ENCODE data around the gene HSPBAP1.

The HSPBAP1 gene

GRCh38 chr3:122777563-122777962 lies 16.1 kb downstream of the HSPBAP1 start:
- no peak for ATAC-seq
- no peak for TF ChIP-seq ISL1 (CRISPR knock-in tag; IDR thresholded peaks at IDR 0.05)
- no peak for TF ChIP-seq OSR1 (CRISPR knock-in tag; IDR thresholded peaks at IDR 0.05)
- TF ChIP-seq, protein P1, sequence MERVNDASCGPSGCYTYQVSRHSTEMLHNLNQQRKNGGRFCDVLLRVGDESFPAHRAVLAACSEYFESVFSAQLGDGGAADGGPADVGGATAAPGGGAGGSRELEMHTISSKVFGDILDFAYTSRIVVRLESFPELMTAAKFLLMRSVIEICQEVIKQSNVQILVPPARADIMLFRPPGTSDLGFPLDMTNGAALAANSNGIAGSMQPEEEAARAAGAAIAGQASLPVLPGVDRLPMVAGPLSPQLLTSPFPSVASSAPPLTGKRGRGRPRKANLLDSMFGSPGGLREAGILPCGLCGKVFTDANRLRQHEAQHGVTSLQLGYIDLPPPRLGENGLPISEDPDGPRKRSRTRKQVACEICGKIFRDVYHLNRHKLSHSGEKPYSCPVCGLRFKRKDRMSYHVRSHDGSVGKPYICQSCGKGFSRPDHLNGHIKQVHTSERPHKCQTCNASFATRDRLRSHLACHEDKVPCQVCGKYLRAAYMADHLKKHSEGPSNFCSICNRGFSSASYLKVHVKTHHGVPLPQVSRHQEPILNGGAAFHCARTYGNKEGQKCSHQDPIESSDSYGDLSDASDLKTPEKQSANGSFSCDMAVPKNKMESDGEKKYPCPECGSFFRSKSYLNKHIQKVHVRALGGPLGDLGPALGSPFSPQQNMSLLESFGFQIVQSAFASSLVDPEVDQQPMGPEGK (CRISPR knock-in tag; IDR thresholded peaks at IDR 0.05; ENCODE audit: borderline replicate concordance), result no peak
- TF ChIP-seq, protein P2, sequence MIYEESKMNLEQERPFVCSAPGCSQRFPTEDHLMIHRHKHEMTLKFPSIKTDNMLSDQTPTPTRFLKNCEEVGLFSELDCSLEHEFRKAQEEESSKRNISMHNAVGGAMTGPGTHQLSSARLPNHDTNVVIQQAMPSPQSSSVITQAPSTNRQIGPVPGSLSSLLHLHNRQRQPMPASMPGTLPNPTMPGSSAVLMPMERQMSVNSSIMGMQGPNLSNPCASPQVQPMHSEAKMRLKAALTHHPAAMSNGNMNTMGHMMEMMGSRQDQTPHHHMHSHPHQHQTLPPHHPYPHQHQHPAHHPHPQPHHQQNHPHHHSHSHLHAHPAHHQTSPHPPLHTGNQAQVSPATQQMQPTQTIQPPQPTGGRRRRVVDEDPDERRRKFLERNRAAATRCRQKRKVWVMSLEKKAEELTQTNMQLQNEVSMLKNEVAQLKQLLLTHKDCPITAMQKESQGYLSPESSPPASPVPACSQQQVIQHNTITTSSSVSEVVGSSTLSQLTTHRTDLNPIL (CRISPR knock-in tag; IDR thresholded peaks at IDR 0.05; ENCODE audit: low read depth), result no peak
- TF ChIP-seq PPARA (CRISPR knock-in tag; IDR thresholded peaks at IDR 0.05; ENCODE audit: borderline replicate concordance), result no peak
- no peak for TF ChIP-seq ZFP3 (CRISPR knock-in tag; IDR thresholded peaks at IDR 0.05)
- no peak for TF ChIP-seq TCF4 (CRISPR knock-in tag; IDR thresholded peaks at IDR 0.05; ENCODE audit: borderline replicate concordance)
- TF ChIP-seq TOX (CRISPR knock-in tag; IDR thresholded peaks at IDR 0.05; ENCODE audit: borderline replicate concordance), result no peak
- no peak for TF ChIP-seq GLIS3 (CRISPR knock-in tag; IDR thresholded peaks at IDR 0.05)
- TF ChIP-seq CSDC2 (CRISPR knock-in tag; IDR thresholded peaks at IDR 0.05), result no peak
- TF ChIP-seq ESRRG (CRISPR knock-in tag; IDR thresholded peaks at IDR 0.05), result no peak
- TF ChIP-seq ZNF565 (CRISPR knock-in tag; conservative IDR thresholded peaks at IDR 0.05; ENCODE audit: low read depth), result no peak
- no peak for TF ChIP-seq ZC3H10 (CRISPR knock-in tag; IDR thresholded peaks at IDR 0.05)
- TF ChIP-seq, protein P3, sequence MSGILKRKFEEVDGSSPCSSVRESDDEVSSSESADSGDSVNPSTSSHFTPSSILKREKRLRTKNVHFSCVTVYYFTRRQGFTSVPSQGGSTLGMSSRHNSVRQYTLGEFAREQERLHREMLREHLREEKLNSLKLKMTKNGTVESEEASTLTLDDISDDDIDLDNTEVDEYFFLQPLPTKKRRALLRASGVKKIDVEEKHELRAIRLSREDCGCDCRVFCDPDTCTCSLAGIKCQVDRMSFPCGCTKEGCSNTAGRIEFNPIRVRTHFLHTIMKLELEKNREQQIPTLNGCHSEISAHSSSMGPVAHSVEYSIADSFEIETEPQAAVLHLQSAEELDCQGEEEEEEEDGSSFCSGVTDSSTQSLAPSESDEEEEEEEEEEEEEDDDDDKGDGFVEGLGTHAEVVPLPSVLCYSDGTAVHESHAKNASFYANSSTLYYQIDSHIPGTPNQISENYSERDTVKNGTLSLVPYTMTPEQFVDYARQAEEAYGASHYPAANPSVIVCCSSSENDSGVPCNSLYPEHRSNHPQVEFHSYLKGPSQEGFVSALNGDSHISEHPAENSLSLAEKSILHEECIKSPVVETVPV (CRISPR knock-in tag; IDR thresholded peaks at IDR 0.05), result no peak
- TF ChIP-seq ZFP30 (CRISPR knock-in tag; IDR thresholded peaks at IDR 0.05), result no peak
- TF ChIP-seq ZNF70 (CRISPR knock-in tag; IDR thresholded peaks at IDR 0.05), result no peak
- TF ChIP-seq SNAI2 (CRISPR knock-in tag; IDR thresholded peaks at IDR 0.05), result no peak
- TF ChIP-seq ARNTL (CRISPR knock-in tag; IDR thresholded peaks at IDR 0.05; ENCODE audit: borderline replicate concordance, low read depth), result no peak
- no peak for TF ChIP-seq RARB (CRISPR knock-in tag; IDR thresholded peaks at IDR 0.05)

DNA sequence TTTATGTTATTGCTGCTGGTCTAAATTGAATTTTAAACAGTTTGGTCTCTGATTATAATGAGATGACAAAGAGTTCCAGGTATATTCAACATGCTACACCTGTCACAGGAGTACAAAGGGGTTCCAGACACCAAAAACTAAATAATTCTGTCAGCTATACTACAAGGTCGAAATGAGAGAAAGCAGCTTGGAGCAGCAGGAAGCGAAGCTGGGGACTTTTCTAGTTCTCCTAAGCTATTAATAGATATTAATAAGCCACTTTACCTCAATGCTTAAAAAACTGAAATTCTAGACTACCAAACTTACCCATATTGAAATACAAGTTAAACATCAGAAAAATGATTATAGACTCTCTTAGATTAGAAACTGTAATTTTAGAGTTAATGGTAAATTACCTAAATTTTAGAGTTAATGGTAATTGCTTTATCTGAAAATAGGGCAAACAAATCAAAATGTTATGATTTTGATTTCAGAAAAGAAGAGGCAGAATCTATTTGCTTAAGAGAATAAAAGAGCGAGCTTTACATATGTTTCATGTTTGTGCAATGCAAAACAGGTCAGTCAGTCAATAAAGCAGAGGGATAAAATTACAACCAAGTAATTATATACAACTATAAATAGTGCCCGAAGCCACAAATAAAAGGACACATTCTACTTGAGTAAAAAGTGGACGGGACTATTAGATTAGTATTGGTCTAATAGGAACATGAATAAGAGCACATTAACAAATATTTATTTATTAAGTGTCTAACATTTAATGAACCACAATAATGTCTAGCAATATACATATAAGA lies 16.8 kb downstream of the HSPBAP1 start:
- TF ChIP-seq ZC3H10 (CRISPR knock-in tag; IDR thresholded peaks at IDR 0.05), result no peak
- TF ChIP-seq ZNF8 (CRISPR knock-in tag; IDR thresholded peaks at IDR 0.05), result no peak
- TF ChIP-seq, protein P1 (CRISPR knock-in tag; IDR thresholded peaks at IDR 0.05; ENCODE audit: borderline replicate concordance), result no peak
- no peak for TF ChIP-seq ZFP3 (CRISPR knock-in tag; IDR thresholded peaks at IDR 0.05)
- TF ChIP-seq RARB (CRISPR knock-in tag; IDR thresholded peaks at IDR 0.05), result no peak
- TF ChIP-seq ZNF70 (CRISPR knock-in tag; IDR thresholded peaks at IDR 0.05), result no peak
- TF ChIP-seq ZFP30 (CRISPR knock-in tag; IDR thresholded peaks at IDR 0.05), result no peak
- no peak for TF ChIP-seq TOX (CRISPR knock-in tag; IDR thresholded peaks at IDR 0.05; ENCODE audit: borderline replicate concordance)
- no peak for TF ChIP-seq BACH2 (CRISPR knock-in tag; IDR thresholded peaks at IDR 0.05; ENCODE audit: borderline replicate concordance)
- no peak for TF ChIP-seq ZNF565 (CRISPR knock-in tag; conservative IDR thresholded peaks at IDR 0.05; ENCODE audit: low read depth)
- no peak for TF ChIP-seq PPARA (CRISPR knock-in tag; IDR thresholded peaks at IDR 0.05; ENCODE audit: borderline replicate concordance)
- TF ChIP-seq ESRRG (CRISPR knock-in tag; IDR thresholded peaks at IDR 0.05), result no peak
- TF ChIP-seq POU6F1 (CRISPR knock-in tag; IDR thresholded peaks at IDR 0.05; ENCODE audit: borderline replicate concordance, low read depth), result no peak
- TF ChIP-seq, protein P2 (CRISPR knock-in tag; IDR thresholded peaks at IDR 0.05; ENCODE audit: low read depth), result no peak
- TF ChIP-seq, protein P3 (CRISPR knock-in tag; IDR thresholded peaks at IDR 0.05), result no peak
- no peak for TF ChIP-seq GLIS3 (CRISPR knock-in tag; IDR thresholded peaks at IDR 0.05)
- TF ChIP-seq, protein P4, sequence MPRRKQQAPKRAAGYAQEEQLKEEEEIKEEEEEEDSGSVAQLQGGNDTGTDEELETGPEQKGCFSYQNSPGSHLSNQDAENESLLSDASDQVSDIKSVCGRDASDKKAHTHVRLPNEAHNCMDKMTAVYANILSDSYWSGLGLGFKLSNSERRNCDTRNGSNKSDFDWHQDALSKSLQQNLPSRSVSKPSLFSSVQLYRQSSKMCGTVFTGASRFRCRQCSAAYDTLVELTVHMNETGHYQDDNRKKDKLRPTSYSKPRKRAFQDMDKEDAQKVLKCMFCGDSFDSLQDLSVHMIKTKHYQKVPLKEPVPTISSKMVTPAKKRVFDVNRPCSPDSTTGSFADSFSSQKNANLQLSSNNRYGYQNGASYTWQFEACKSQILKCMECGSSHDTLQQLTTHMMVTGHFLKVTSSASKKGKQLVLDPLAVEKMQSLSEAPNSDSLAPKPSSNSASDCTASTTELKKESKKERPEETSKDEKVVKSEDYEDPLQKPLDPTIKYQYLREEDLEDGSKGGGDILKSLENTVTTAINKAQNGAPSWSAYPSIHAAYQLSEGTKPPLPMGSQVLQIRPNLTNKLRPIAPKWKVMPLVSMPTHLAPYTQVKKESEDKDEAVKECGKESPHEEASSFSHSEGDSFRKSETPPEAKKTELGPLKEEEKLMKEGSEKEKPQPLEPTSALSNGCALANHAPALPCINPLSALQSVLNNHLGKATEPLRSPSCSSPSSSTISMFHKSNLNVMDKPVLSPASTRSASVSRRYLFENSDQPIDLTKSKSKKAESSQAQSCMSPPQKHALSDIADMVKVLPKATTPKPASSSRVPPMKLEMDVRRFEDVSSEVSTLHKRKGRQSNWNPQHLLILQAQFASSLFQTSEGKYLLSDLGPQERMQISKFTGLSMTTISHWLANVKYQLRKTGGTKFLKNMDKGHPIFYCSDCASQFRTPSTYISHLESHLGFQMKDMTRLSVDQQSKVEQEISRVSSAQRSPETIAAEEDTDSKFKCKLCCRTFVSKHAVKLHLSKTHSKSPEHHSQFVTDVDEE (CRISPR knock-in tag; IDR thresholded peaks at IDR 0.05), result no peak
- TF ChIP-seq OSR1 (CRISPR knock-in tag; IDR thresholded peaks at IDR 0.05), result no peak
- no peak for ATAC-seq

Data from SK-N-SH treated with all-trans-retinoic acid at 6 μM for 48 hours (cell line).